Neural cell (in vitro differentiated cells): ENCODE measurements around the gene GRAMD4.
"Not testable (repeated sequence)": the region's sequence is repeated elsewhere in the genome, so short reads cannot be mapped to it uniquely, and the experiment has no call there.

Source experiments
- EP300 ChIP-seq: fragments of 450-650 bp; conservative IDR thresholded peaks from 2 replicates; pipeline ENCODE4 v1.6.1; 2014; ENCODE audit warnings: antibody characterized with exemption, mild to moderate bottlenecking, moderate library complexity; ENCODE audit not compliant: poor library complexity, severe bottlenecking
- POLR2AphosphoS5 ChIP-seq: IDR thresholded peaks from 2 replicates; pipeline ENCODE4 v1.6.1; 2012
- RAD21 ChIP-seq: fragments of 450-650 bp; conservative IDR thresholded peaks from 2 replicates; pipeline ENCODE4 v1.6.1; 2014; ENCODE audit warnings: antibody characterized with exemption, mild to moderate bottlenecking, moderate library complexity
- SMC3 ChIP-seq: fragments of 450-650 bp; conservative IDR thresholded peaks from 2 replicates; pipeline ENCODE4 v1.6.1; 2014; ENCODE audit warnings: antibody characterized with exemption, mild to moderate bottlenecking, moderate library complexity; ENCODE audit not compliant: poor library complexity
- TF ChIP-seq, protein P1 (sequence below): fragments of 450-650 bp; IDR thresholded peaks from 2 replicates; pipeline ENCODE4 v1.5.1; 2014; ENCODE audit warnings: antibody characterized with exemption, mild to moderate bottlenecking, moderate library complexity; ENCODE audit not compliant: poor library complexity, severe bottlenecking
- TF ChIP-seq, protein P2 (sequence below): IDR thresholded peaks from 2 replicates; pipeline ENCODE4 v1.6.1; 2012; ENCODE audit warnings: borderline replicate concordance

DNA sequence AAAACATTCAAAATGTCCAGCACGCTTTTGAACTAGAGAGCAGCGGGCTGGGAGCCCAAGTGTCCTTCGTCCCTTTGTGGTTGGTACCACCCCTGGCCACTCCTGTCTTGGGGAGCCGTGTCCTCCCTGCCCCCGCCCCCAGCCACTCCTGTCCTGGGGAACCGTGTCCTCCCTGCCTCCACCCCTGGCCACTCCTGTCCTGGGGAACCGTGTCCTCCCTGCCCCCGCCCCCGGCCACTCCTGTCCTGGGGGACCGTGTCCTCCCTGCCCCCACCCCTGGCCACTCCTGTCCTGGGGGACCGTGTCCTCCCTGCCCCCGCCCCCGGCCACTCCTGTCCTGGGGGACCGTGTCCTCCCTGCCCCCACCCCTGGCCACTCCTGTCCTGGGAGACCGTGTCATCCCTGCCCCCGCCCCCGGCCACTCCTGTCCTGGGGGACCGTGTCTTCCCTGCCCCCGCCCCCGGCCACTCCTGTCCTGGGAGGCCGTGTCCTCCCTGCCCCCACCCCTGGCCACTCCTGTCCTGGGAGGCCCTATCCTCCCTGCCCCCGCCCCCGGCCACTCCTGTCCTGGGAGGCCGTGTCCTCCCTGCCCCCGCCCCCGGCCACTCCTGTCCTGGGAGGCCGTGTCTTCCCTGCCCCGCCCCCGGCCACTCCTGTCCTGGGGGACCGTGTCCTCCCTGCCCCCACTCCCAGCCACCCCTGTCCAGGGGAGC, 14.9 kb downstream of the GRAMD4 start:
- TF ChIP-seq, protein P1, sequence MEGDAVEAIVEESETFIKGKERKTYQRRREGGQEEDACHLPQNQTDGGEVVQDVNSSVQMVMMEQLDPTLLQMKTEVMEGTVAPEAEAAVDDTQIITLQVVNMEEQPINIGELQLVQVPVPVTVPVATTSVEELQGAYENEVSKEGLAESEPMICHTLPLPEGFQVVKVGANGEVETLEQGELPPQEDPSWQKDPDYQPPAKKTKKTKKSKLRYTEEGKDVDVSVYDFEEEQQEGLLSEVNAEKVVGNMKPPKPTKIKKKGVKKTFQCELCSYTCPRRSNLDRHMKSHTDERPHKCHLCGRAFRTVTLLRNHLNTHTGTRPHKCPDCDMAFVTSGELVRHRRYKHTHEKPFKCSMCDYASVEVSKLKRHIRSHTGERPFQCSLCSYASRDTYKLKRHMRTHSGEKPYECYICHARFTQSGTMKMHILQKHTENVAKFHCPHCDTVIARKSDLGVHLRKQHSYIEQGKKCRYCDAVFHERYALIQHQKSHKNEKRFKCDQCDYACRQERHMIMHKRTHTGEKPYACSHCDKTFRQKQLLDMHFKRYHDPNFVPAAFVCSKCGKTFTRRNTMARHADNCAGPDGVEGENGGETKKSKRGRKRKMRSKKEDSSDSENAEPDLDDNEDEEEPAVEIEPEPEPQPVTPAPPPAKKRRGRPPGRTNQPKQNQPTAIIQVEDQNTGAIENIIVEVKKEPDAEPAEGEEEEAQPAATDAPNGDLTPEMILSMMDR: not testable (repeated sequence)
- TF ChIP-seq EP300, RAD21, SMC3, POLR2AphosphoS5: not testable (repeated sequence)
- TF ChIP-seq, protein P2, sequence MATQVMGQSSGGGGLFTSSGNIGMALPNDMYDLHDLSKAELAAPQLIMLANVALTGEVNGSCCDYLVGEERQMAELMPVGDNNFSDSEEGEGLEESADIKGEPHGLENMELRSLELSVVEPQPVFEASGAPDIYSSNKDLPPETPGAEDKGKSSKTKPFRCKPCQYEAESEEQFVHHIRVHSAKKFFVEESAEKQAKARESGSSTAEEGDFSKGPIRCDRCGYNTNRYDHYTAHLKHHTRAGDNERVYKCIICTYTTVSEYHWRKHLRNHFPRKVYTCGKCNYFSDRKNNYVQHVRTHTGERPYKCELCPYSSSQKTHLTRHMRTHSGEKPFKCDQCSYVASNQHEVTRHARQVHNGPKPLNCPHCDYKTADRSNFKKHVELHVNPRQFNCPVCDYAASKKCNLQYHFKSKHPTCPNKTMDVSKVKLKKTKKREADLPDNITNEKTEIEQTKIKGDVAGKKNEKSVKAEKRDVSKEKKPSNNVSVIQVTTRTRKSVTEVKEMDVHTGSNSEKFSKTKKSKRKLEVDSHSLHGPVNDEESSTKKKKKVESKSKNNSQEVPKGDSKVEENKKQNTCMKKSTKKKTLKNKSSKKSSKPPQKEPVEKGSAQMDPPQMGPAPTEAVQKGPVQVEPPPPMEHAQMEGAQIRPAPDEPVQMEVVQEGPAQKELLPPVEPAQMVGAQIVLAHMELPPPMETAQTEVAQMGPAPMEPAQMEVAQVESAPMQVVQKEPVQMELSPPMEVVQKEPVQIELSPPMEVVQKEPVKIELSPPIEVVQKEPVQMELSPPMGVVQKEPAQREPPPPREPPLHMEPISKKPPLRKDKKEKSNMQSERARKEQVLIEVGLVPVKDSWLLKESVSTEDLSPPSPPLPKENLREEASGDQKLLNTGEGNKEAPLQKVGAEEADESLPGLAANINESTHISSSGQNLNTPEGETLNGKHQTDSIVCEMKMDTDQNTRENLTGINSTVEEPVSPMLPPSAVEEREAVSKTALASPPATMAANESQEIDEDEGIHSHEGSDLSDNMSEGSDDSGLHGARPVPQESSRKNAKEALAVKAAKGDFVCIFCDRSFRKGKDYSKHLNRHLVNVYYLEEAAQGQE: not testable (repeated sequence)
